GM21360 (cell line): ENCODE data around the gene BZW2.
A peak's percentile ranks its signal among the peaks of the same experiment; 100 is the strongest.

Experiments used
- ATAC-seq: cut with Tn5 transposase; IDR thresholded peaks from one replicate; pipeline ENCODE4 v1.9.1; 2021; ENCODE audit warnings: mild to moderate bottlenecking, moderate library complexity; ENCODE audit not compliant: unreplicated experiment

The BZW2 gene

DNA sequence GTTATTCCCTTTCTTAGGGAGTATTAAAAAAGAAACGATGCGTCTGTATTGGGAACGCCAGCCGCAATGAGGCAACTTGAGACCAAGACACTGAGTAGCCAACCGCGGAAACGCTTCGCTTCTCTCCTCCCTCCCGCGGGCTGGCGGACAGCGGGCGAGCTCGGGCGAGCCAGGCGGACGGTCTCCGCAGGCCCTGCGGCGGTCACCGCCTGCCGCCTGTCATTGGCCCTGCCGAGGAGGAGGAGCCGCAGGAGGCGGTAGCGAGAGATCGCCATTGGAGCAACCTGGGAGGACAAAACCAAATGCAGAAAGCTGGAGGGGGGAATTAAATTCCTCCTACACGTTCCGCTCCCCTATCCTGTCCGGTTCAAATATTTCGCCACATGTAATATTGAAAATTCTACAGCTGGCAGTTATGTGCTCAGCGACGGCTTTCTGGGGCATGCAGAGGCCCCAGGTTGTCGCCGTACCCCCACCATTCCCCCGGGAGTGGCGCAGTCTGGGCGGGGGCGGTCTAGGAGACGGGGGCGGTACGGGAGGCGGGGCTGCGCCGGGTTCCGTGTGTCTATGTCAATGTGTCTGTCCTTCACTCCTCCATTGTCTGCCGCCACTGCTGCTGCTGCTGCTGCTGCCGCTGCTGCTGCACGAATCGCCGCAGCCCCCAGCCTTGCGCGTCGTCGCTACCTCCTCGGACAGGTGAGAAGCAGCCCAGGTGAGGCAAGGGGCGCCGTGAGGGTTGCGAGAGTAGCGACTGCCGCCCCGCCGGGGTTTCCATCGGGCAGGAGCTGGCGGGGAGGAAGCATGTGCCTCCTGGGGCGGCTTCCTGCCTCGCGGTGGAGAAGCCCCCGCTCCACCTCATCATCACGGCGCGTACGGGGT lies at the start of gene BZW2, which contains the start of gene ANKMY2:
Gene BZW2 (plus strand): TSS at position 589 of the 879 bp plus-strand sequence. CDS start 19,263 bp downstream, outside the sequence.
Gene ANKMY2 (minus strand): TSS at position 162 of the 879 bp plus-strand sequence. CDS start 181 bp downstream, outside the sequence.
- peak; percentile 97 for ATAC-seq

DNA sequence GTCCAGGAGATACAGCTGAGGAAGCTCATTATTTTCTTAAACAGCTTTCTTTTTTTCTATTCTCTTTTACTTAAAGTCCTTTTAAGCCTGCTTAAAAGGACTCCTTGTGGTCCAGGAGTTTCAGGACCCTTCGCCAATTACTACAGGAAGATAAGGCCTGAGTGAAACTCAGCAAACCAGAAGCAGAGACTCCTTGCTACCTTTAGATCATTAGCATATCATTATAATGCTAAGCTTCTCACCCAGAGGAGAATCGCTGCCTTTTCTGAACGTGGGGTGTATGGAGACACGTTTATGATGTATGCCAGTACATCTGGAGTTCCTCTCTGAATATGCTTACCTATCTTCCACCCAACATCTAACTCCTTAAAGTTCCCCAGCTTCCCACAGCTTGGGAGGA lies 48.0 kb upstream of the BZW2 start:
- no peak for ATAC-seq

GRCh38 chr7:16599860-16600259 lies 46.1 kb upstream of the BZW2 start:
- ATAC-seq = no peak

- ATAC-seq = no peak
These were observed 42.3 kb upstream of the BZW2 start for GRCh38 chr7:16603633-16604032.

GRCh38 chr7:16604054-16604453 lies 41.9 kb upstream of the BZW2 start:
- ATAC-seq = no peak

GRCh38 chr7:16606704-16607103 lies 39.3 kb upstream of the BZW2 start:
- ATAC-seq = no peak

DNA sequence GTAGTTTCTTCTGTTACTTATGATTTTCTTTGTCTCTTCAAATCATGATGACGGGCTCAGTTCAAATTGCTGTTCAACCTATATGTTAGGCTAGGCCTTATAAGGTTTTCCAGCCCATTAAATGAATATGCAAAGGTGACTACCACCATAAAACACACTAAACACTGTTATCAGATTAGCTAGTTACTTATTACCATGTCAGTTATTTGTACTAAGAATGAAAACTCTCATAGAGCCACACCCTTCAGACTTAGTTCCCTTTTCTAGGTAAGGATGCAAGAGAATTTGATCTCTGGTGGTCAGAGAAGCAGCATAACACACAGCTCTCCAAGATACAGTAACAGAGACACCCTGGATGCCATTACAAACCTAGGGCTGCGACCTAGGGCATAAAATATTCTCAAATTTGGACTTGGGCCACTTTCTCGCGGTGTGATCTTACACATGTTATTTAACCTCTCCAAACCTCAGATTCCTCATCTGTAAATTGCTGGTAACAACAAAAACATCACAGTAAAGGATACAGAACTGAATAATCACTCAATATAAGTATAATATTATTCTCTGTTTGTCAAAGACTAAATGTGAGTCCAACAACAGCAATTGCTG lies 36.0 kb upstream of the BZW2 start:
- ATAC-seq = no peak

GRCh38 chr7:16611711-16612110 lies 34.3 kb upstream of the BZW2 start:
- ATAC-seq = no peak

- no peak for ATAC-seq
These were observed 30.8 kb upstream of the BZW2 start for GRCh38 chr7:16615228-16615627.

DNA sequence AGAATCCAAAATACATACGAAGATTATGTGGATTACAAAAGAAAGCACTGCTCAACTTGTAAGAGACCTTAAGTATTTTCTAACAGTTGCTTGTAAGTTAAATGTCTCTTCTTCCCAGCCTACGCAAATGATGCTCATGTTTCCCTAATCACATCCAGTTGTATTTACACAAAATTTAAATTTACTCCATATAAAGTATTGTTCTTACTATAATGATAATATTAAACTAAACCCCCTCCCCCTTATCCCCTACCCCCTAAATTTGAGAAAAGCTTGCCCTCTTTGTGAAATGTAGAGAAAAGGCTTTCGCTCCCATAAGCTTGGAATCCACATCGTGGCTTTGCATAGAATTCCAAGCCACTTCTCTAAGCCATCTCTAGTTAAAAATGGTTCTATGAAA lies 29.9 kb upstream of the BZW2 start:
- ATAC-seq = no peak

GRCh38 chr7:16616542-16616941 lies 29.4 kb upstream of the BZW2 start:
- ATAC-seq = no peak

GRCh38 chr7:16619979-16620408 lies 26.0 kb upstream of the BZW2 start:
- peak; percentile 97 for ATAC-seq

DNA sequence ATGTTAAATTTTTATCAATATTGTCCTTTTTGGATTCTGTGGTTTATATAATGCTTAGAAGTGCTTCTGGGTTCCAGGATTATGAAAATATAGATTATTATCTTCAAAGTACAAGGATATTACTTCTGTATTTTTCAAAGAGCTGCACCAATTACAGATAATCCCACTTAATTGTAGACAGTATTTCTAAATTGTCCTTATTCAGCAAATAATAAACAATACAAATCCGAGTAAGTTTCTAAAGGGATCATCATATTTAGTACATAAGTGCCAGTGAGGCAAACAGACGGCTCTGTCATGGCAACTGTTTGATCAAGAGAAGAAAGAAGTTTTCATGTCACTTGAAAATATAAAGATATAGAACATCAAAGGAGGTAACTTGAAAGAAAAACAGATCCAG lies 19.6 kb upstream of the BZW2 start:
- ATAC-seq = no peak

GRCh38 chr7:16627236-16627635 lies 18.7 kb upstream of the BZW2 start:
- ATAC-seq = no peak

- ATAC-seq = no peak
These were observed 15.3 kb upstream of the BZW2 start for GRCh38 chr7:16630654-16631053.

DNA sequence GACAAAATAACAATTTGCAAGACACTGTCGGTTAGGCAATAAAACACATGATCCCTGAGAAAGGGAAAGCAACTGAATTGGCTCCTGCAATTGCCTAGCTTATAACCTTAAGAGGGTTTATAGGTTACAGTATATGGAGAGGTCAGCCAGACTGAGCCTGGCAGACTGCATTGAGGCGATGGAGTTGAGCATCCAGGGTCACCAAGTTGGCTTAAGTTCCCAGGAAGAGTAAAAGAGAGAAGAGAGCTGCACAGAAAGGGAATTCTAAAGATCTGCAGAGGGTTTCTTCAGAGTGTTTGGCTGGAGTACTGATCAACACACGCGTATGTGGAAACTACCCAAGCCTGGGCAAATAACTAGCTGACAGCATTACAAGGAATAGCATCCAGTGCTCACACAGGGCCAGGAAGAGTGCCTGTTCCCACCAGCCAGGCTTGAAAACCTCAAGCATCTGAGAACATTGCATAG lies 11.7 kb upstream of the BZW2 start:
- no peak for ATAC-seq

- no peak for ATAC-seq
These were observed 9.4 kb upstream of the BZW2 start for GRCh38 chr7:16636555-16637101.

DNA sequence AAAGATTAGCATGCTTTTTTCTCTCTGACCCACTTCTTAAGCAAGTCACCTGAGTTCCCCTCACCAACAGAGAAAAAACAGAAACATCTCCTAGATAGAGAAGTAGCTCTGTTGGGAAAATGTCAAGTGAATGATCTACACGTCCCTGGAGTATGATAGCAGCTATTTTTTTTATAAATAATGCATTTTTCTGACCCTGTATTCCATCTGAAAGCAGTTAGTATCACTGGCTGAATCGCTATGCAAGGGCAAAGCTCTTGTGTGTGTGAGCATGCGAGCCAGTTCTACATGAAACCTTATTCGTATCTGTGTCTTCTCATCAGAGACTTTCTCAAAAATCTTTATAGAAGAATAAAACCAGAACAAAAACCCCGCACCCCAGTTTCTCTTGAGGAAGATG lies 8.6 kb upstream of the BZW2 start:
- ATAC-seq = no peak

- no peak for ATAC-seq
These were observed 7.4 kb upstream of the BZW2 start for GRCh38 chr7:16638282-16639280.

- no peak for ATAC-seq
These were observed 1.8 kb upstream of the BZW2 start for GRCh38 chr7:16644157-16644556.
